H1 (cell line): Measurements from ENCODE around the gene CDKN3. TPM values are rescaled to one million over a fixed set of nuclear protein-coding genes. Genes with fewer than 3 reads are reported as not detected.
A peak's percentile ranks its signal among the peaks of the same experiment; 100 is the strongest.

Experiments used
- ATF3 ChIP-seq: IDR thresholded peaks from 2 replicates; pipeline ENCODE4 v1.6.1; 2011; ENCODE audit warnings: low read depth, mild to moderate bottlenecking, low read length; ENCODE audit not compliant: insufficient read depth
- BRCA1 ChIP-seq: IDR thresholded peaks from 2 replicates; pipeline ENCODE4 v1.6.1; 2012; ENCODE audit warnings: low read depth, low read length, improper control_type of control experiment
- CHD2 ChIP-seq: IDR thresholded peaks from 2 replicates; pipeline ENCODE4 v1.6.1; 2012; ENCODE audit warnings: low read length, improper control_type of control experiment
- CREB1 ChIP-seq: IDR thresholded peaks from 2 replicates; pipeline ENCODE4 v1.6.1; 2012; ENCODE audit warnings: inconsistent platforms
- CTCF ChIP-seq, 3 experiments: IDR thresholded peaks; 1 replicate in 2 of 3; 2 replicates in 1 of 3; pipeline versions ENCODE4 v1.5.1 to v1.6.1; 2011; ENCODE audit warnings: low read length in 3 of 3, mild to moderate bottlenecking in 3 of 3, inconsistent platforms in 2 of 3, low read depth in 1 of 3, moderate library complexity in 1 of 3; ENCODE audit not compliant: insufficient read depth in 1 of 3; ENCODE audit errors: control extremely low read depth in 1 of 3
- E2F6 ChIP-seq: IDR thresholded peaks from 2 replicates; pipeline ENCODE4 v1.6.1; 2012; ENCODE audit warnings: inconsistent platforms
- GABPA ChIP-seq: IDR thresholded peaks from 2 replicates; pipeline ENCODE4 v1.6.1; 2011; ENCODE audit warnings: mild to moderate bottlenecking, low read length, moderate library complexity, borderline replicate concordance; ENCODE audit not compliant: insufficient read depth
- KDM1A ChIP-seq: fragments of 200-600, 300-600 bp; sonication (generic); IDR thresholded peaks from 2 replicates; pipeline ENCODE4 v1.7.1; 2016; ENCODE audit warnings: mild to moderate bottlenecking, low read length, borderline replicate concordance
- MAX ChIP-seq: IDR thresholded peaks from 2 replicates; pipeline ENCODE4 v1.6.1; 2012; ENCODE audit warnings: inconsistent platforms
- POLR2A ChIP-seq, 2 experiments: IDR thresholded peaks; 1 replicate in 1 of 2; 2 replicates in 1 of 2; pipeline ENCODE4 v1.6.1; 2011; ENCODE audit warnings: low read depth in 2 of 2, low read length in 2 of 2, mild to moderate bottlenecking in 2 of 2; ENCODE audit errors: control extremely low read depth in 1 of 2
- POLR2AphosphoS5 ChIP-seq: IDR thresholded peaks from 2 replicates; pipeline ENCODE4 v1.6.1; 2011; ENCODE audit warnings: low read depth, low read length
- RAD21 ChIP-seq, 2 experiments: IDR thresholded peaks in 1 of 2; conservative IDR thresholded peaks in 1 of 2; 2 replicates each; pipeline ENCODE4 v1.6.1; 2011; ENCODE audit warnings: low read depth in 2 of 2, low read length in 2 of 2, improper control_type of control experiment in 1 of 2, inconsistent platforms in 1 of 2, mild to moderate bottlenecking in 1 of 2, moderate library complexity in 1 of 2
- RBBP5 ChIP-seq: IDR thresholded peaks from 2 replicates; pipeline ENCODE4 v1.7.1; 2012; ENCODE audit warnings: low read depth, mild to moderate bottlenecking, inconsistent platforms, low read length, moderate library complexity, borderline replicate concordance
- SP1 ChIP-seq: IDR thresholded peaks from 2 replicates; pipeline ENCODE4 v1.6.1; 2011; ENCODE audit warnings: low read depth, low read length
- SP2 ChIP-seq: IDR thresholded peaks from 2 replicates; pipeline ENCODE4 v1.6.1; 2012; ENCODE audit warnings: mild to moderate bottlenecking, low read length, inconsistent platforms
- SP4 ChIP-seq: IDR thresholded peaks from 2 replicates; pipeline ENCODE4 v1.6.1; 2012; ENCODE audit warnings: low read length, inconsistent platforms
- SRF ChIP-seq: IDR thresholded peaks from 2 replicates; pipeline ENCODE4 v1.6.1; 2011; ENCODE audit warnings: mild to moderate bottlenecking, low read depth, low read length, moderate library complexity
- TAF1 ChIP-seq: IDR thresholded peaks from 2 replicates; pipeline ENCODE4 v1.6.1; 2011; ENCODE audit warnings: mild to moderate bottlenecking, low read depth, low read length
- TAF7 ChIP-seq: optimal IDR thresholded peaks from 2 replicates; pipeline ENCODE3; 2011; ENCODE audit warnings: low read depth, mild to moderate bottlenecking, inconsistent platforms, low read length, moderate library complexity, borderline replicate concordance
- ZNF274 ChIP-seq: IDR thresholded peaks from 2 replicates; pipeline ENCODE4 v1.7.0; 2012; ENCODE audit warnings: low read length, borderline replicate concordance; ENCODE audit errors: extremely low read depth
- polyA plus RNA-seq, 7 experiments: library from polyadenylated mRNA; depleted of rRNA in 3 of 7; stranded (reverse) in 5 of 7; unstranded in 2 of 7; fragments of >200 nt in 5 of 7; fragments of 200-250 nt in 2 of 7; gene quantifications; 1 replicate in 5 of 7; 2 replicates in 1 of 7; 4 replicates in 1 of 7; pipeline versions ENCODE4 v1.2.1 to v1.2.3, GENCODE V29; 2011 to 2013; ENCODE audit warnings: missing spikeins in 2 of 7, mixed read lengths in 2 of 7
- total RNA-seq: library from RNA; stranded (reverse); fragmentation: NEBNext Ultra II Directional; extraction: Animal tissue kit (Norgen Biotek cat#: 25700); gene quantifications from 2 replicates; pipeline ENCODE4 v1.2.1, GENCODE V29; 2021

Gene CDKN3
- total and polyA plus RNA-seq, 2 of the 8 experiments (the other 6 are each of a cell fraction or from before 2014, with no cell fraction given): 43.5 to 48.3 TPM

- TF ChIP-seq ATF3: no peak
- 0 out of 4 replicates have a peak, but pooled peaks of 1 of the 2 experiments have one; percentile 1 for TF ChIP-seq RAD21 (IDR thresholded peaks at IDR 0.05 in 1 of 2, conservative IDR thresholded peaks at IDR 0.05 in 1 of 2; ENCODE audit: low read depth in 2 of 2, low read length in 2 of 2)
- peak; percentile 84 for TF ChIP-seq TAF1
- TF ChIP-seq SP1: peak; percentile 95
- TF ChIP-seq TAF7: peak; percentile 52
- TF ChIP-seq CTCF (IDR thresholded peaks at IDR 0.05; ENCODE audit: control extremely low read depth in 1 of 3, insufficient read depth in 1 of 3, low read depth in 1 of 3, low read length in 3 of 3): peak; percentile 12 to 31 (median 24); a peak in 3 of 4 replicates
- TF ChIP-seq CHD2: peak; percentile 78
- TF ChIP-seq SRF: no peak
- TF ChIP-seq ZNF274: no peak
- TF ChIP-seq POLR2AphosphoS5: peak; percentile 79; the same call in 1 of the 2 replicates
- peak; percentile 79 for TF ChIP-seq E2F6
- TF ChIP-seq GABPA: no peak
- TF ChIP-seq POLR2A (IDR thresholded peaks at IDR 0.05; ENCODE audit: control extremely low read depth in 1 of 2, low read depth in 2 of 2, low read length in 2 of 2): peak; percentile 85 to 88
- peak; percentile 61; the same call in 1 of the 2 replicates for TF ChIP-seq CREB1
- TF ChIP-seq BRCA1: no peak
- 0 out of 2 replicates have a peak, but pooled peaks have one; percentile 73 for TF ChIP-seq SP4
- peak; percentile 68 for TF ChIP-seq MAX
- TF ChIP-seq KDM1A: no peak
- TF ChIP-seq RBBP5: peak; percentile 31; the same call in 1 of the 2 replicates
- peak; percentile 26; the same call in 1 of the 2 replicates for TF ChIP-seq SP2
Measured at GRCh38 chr14:54396493-54397335, at the start of gene CDKN3 (continued).
